ENCODE measurements around the gene ANKRD17.

Gene ANKRD17

GRCh38 chr4:73277201-73277600 lies 18.6 kb upstream of the ANKRD17 start:
- no peaks in the 10 kb centered on the region for H3K79me2 ChIP-seq (ENCODE audit: insufficient read depth, low read length)
- H3K4me3 ChIP-seq (ENCODE audit: low read depth in 1 of 2, low read length in 2 of 2) = no peak overlapping the region
- TF ChIP-seq EZH2 (IDR thresholded peaks at IDR 0.05; ENCODE audit: borderline replicate concordance, low read depth, low read length, severe bottlenecking) (no peak), CTCF (IDR thresholded peaks at IDR 0.05; ENCODE audit: borderline replicate concordance, extremely low read depth, low read length, poor library complexity, severe bottlenecking) (no peak)
- ATAC-seq (ENCODE audit: insufficient read depth, low read depth) = no peak
- no peak for DNase-seq
- no peak overlapping the region for H3K4me2 ChIP-seq (ENCODE audit: insufficient read depth, low read length)
- H3K27me3 ChIP-seq (ENCODE audit: insufficient read depth, low read length, poor library complexity) = no peaks in the 10 kb centered on the region
- H3K9ac ChIP-seq (ENCODE audit: low read depth, low read length) = no peak overlapping the region
- H2AFZ ChIP-seq (ENCODE audit: low read depth, low read length) = no peak overlapping the region
- H4K20me1 ChIP-seq (ENCODE audit: insufficient read depth, low read length) = no peaks in the 10 kb centered on the region
- no peaks in the 10 kb centered on the region for H3K36me3 ChIP-seq (ENCODE audit: insufficient read depth, low read length)
- no peaks in the 10 kb centered on the region for H3K9me3 ChIP-seq (ENCODE audit: insufficient read depth, low read length, severe bottlenecking)
- H3K27ac ChIP-seq (ENCODE audit: low read length) = no peak overlapping the region
- H3K4me1 ChIP-seq (ENCODE audit: insufficient read depth, low read length) = no peaks in the 10 kb centered on the region

GRCh38 chr4:73275318-73275654 lies 16.7 kb upstream of the ANKRD17 start:
- Histone ChIP-seq H3K4me2 (ENCODE audit: insufficient read depth, low read length) (no peak overlapping the region), H3K4me3 (ENCODE audit: low read depth in 1 of 2, low read length in 2 of 2) (no peak overlapping the region), H3K27ac (ENCODE audit: low read length) (no peak overlapping the region), H3K36me3 (ENCODE audit: insufficient read depth, low read length) (no peaks in the 10 kb centered on the region), H3K79me2 (ENCODE audit: insufficient read depth, low read length) (no peaks in the 10 kb centered on the region), H4K20me1 (ENCODE audit: insufficient read depth, low read length) (no peaks in the 10 kb centered on the region), H3K4me1 (ENCODE audit: insufficient read depth, low read length) (no peaks in the 10 kb centered on the region), H3K9ac (ENCODE audit: low read depth, low read length) (no peak overlapping the region), H3K27me3 (ENCODE audit: insufficient read depth, low read length, poor library complexity) (no peaks in the 10 kb centered on the region), H2AFZ (ENCODE audit: low read depth, low read length) (no peak overlapping the region), H3K9me3 (ENCODE audit: insufficient read depth, low read length, severe bottlenecking) (no peaks in the 10 kb centered on the region)
- TF ChIP-seq EZH2 (IDR thresholded peaks at IDR 0.05; ENCODE audit: borderline replicate concordance, low read depth, low read length, severe bottlenecking) (no peak), CTCF (IDR thresholded peaks at IDR 0.05; ENCODE audit: borderline replicate concordance, extremely low read depth, low read length, poor library complexity, severe bottlenecking) (no peak)
- ATAC-seq (ENCODE audit: insufficient read depth, low read depth) (no peak), DNase-seq (no peak)

- no peak overlapping the region for H3K4me3 ChIP-seq (ENCODE audit: low read depth in 1 of 2, low read length in 2 of 2)
- H3K27me3 ChIP-seq (ENCODE audit: insufficient read depth, low read length, poor library complexity) = no peaks in the 10 kb centered on the region
- TF ChIP-seq EZH2 (IDR thresholded peaks at IDR 0.05; ENCODE audit: borderline replicate concordance, low read depth, low read length, severe bottlenecking) (no peak), CTCF (IDR thresholded peaks at IDR 0.05; ENCODE audit: borderline replicate concordance, extremely low read depth, low read length, poor library complexity, severe bottlenecking) (no peak)
- H3K4me2 ChIP-seq (ENCODE audit: insufficient read depth, low read length) = no peak overlapping the region
- no peaks in the 10 kb centered on the region for H3K4me1 ChIP-seq (ENCODE audit: insufficient read depth, low read length)
- H2AFZ ChIP-seq (ENCODE audit: low read depth, low read length) = no peak overlapping the region
- H3K9ac ChIP-seq (ENCODE audit: low read depth, low read length) = no peak overlapping the region
- no peaks in the 10 kb centered on the region for H3K79me2 ChIP-seq (ENCODE audit: insufficient read depth, low read length)
- H3K9me3 ChIP-seq (ENCODE audit: insufficient read depth, low read length, severe bottlenecking) = no peaks in the 10 kb centered on the region
- ATAC-seq (ENCODE audit: insufficient read depth, low read depth) (no peak), DNase-seq (no peak)
- no peak overlapping the region for H3K27ac ChIP-seq (ENCODE audit: low read length)
- H4K20me1 ChIP-seq (ENCODE audit: insufficient read depth, low read length) = no peaks in the 10 kb centered on the region
- no peaks in the 10 kb centered on the region for H3K36me3 ChIP-seq (ENCODE audit: insufficient read depth, low read length)
Measured at GRCh38 chr4:73272816-73273215, 14.2 kb upstream of the ANKRD17 start.

GRCh38 chr4:73267050-73267449 lies 8.5 kb upstream of the ANKRD17 start:
- Histone ChIP-seq H3K4me3 (ENCODE audit: low read depth in 1 of 2, low read length in 2 of 2) (no peak overlapping the region), H4K20me1 (ENCODE audit: insufficient read depth, low read length) (0 out of 2 replicates have a peak, but pooled peaks cover 2% of the 10 kb centered on the region), H3K4me2 (ENCODE audit: insufficient read depth, low read length) (no peak overlapping the region), H3K4me1 (ENCODE audit: insufficient read depth, low read length) (no peaks in the 10 kb centered on the region), H3K9ac (ENCODE audit: low read depth, low read length) (no peak overlapping the region), H2AFZ (ENCODE audit: low read depth, low read length) (no peak overlapping the region), H3K79me2 (ENCODE audit: insufficient read depth, low read length) (peaks cover 4% of the 10 kb centered on the region; the same call in 1 of the 2 replicates), H3K9me3 (ENCODE audit: insufficient read depth, low read length, severe bottlenecking) (no peaks in the 10 kb centered on the region), H3K27me3 (ENCODE audit: insufficient read depth, low read length, poor library complexity) (no peaks in the 10 kb centered on the region), H3K27ac (ENCODE audit: low read length) (no peak overlapping the region), H3K36me3 (ENCODE audit: insufficient read depth, low read length) (no peaks in the 10 kb centered on the region)
- DNase-seq (no peak), ATAC-seq (ENCODE audit: insufficient read depth, low read depth) (no peak)
- TF ChIP-seq EZH2 (IDR thresholded peaks at IDR 0.05; ENCODE audit: borderline replicate concordance, low read depth, low read length, severe bottlenecking) (no peak), CTCF (IDR thresholded peaks at IDR 0.05; ENCODE audit: borderline replicate concordance, extremely low read depth, low read length, poor library complexity, severe bottlenecking) (no peak)
